HUES48 (cell line): Measurements from ENCODE around the gene CD300H.

Experiments used
- H3K27ac ChIP-seq: one replicate; pipeline ENCODE4 v1.7.0; 2013; ENCODE audit warnings: low read depth, low read length, inconsistent platforms
- H3K27me3 ChIP-seq: 2 replicates; pipeline ENCODE4 v1.6.1; 2013; ENCODE audit warnings: mild to moderate bottlenecking, low read length; ENCODE audit not compliant: control insufficient read depth, insufficient read depth
- H3K36me3 ChIP-seq: 2 replicates; pipeline ENCODE4 v1.6.1; 2013; ENCODE audit warnings: low read length; ENCODE audit not compliant: control insufficient read depth, insufficient read depth
- H3K4me1 ChIP-seq: 2 replicates; pipeline ENCODE4 v1.6.1; 2013; ENCODE audit warnings: mild to moderate bottlenecking, low read length; ENCODE audit not compliant: control insufficient read depth, insufficient read depth
- H3K4me3 ChIP-seq: 2 replicates; pipeline ENCODE4 v1.5.1; 2013; ENCODE audit warnings: mild to moderate bottlenecking, low read depth, low read length
- H3K9ac ChIP-seq: 2 replicates; pipeline ENCODE4 v1.6.1; 2013; ENCODE audit warnings: mild to moderate bottlenecking, low read depth, low read length, moderate library complexity
- H3K9me3 ChIP-seq: 2 replicates; pipeline ENCODE4 v1.6.1; 2013; ENCODE audit warnings: low read length; ENCODE audit not compliant: control insufficient read depth, insufficient read depth

The CD300H gene

GRCh38 chr17:74541176-74542111, 25.9 kb downstream of the CD300H start:
- Histone ChIP-seq H3K4me3 (no peak overlapping the region), H3K36me3 (no peaks in the 10 kb centered on the region), H3K9ac (no peak overlapping the region), H3K4me1 (no peaks in the 10 kb centered on the region), H3K9me3 (no peaks in the 10 kb centered on the region), H3K27me3 (no peaks in the 10 kb centered on the region), H3K27ac (no peak overlapping the region)

- Histone ChIP-seq H3K27me3 (no peaks in the 10 kb centered on the region), H3K27ac (no peak overlapping the region), H3K4me1 (no peaks in the 10 kb centered on the region), H3K9ac (no peak overlapping the region), H3K36me3 (no peaks in the 10 kb centered on the region), H3K9me3 (no peaks in the 10 kb centered on the region), H3K4me3 (no peak overlapping the region)
These were observed 28.0 kb downstream of the CD300H start for GRCh38 chr17:74539281-74539820.

GRCh38 chr17:74536890-74537289, 30.4 kb downstream of the CD300H start:
- Histone ChIP-seq H3K9me3 (no peaks in the 10 kb centered on the region), H3K4me3 (no peak overlapping the region), H3K9ac (no peak overlapping the region), H3K27ac (no peak overlapping the region), H3K4me1 (no peaks in the 10 kb centered on the region), H3K36me3 (no peaks in the 10 kb centered on the region), H3K27me3 (no peaks in the 10 kb centered on the region)

GRCh38 chr17:74532115-74532514, 35.2 kb downstream of the CD300H start:
- Histone ChIP-seq H3K27ac (no peak overlapping the region), H3K4me3 (no peak overlapping the region), H3K36me3 (no peaks in the 10 kb centered on the region), H3K9ac (no peak overlapping the region), H3K27me3 (no peaks in the 10 kb centered on the region; the same call in 1 of the 2 replicates), H3K4me1 (no peaks in the 10 kb centered on the region), H3K9me3 (no peaks in the 10 kb centered on the region)

GRCh38 chr17:74531231-74531761, 36.0 kb downstream of the CD300H start, which contains the start of gene CD300LB:
Gene CD300LB, minus strand, starts transcription at chr17:74531475. Its CDS starts 125 bp downstream, at chr17:74531350.
- Histone ChIP-seq H3K36me3 (no peaks in the 10 kb centered on the region), H3K27ac (no peak within 1 kb of the TSS), H3K9ac (no peak within 1 kb of the TSS), H3K4me3 (no peak within 1 kb of the TSS), H3K9me3 (no peaks in the 10 kb centered on the region), H3K27me3 (no peaks in the 10 kb centered on the region; the same call in 1 of the 2 replicates), H3K4me1 (no peaks in the 10 kb centered on the region)

- no peaks in the 10 kb centered on the region for H3K36me3 ChIP-seq
- H3K9ac ChIP-seq = no peak overlapping the region
- H3K27me3 ChIP-seq = no peaks in the 10 kb centered on the region; the same call in 1 of the 2 replicates
- H3K27ac ChIP-seq = no peak overlapping the region
- no peaks in the 10 kb centered on the region for H3K9me3 ChIP-seq
- H3K4me3 ChIP-seq = no peak overlapping the region
- H3K4me1 ChIP-seq = no peaks in the 10 kb centered on the region
These were observed 36.5 kb downstream of the CD300H start for GRCh38 chr17:74530831-74531150.

- no peaks in the 10 kb centered on the region for H3K9me3 ChIP-seq
- no peaks in the 10 kb centered on the region; the same call in 1 of the 2 replicates for H3K27me3 ChIP-seq
- H3K9ac ChIP-seq = no peak overlapping the region
- H3K4me3 ChIP-seq = no peak overlapping the region
- H3K36me3 ChIP-seq = no peaks in the 10 kb centered on the region
- no peak overlapping the region for H3K27ac ChIP-seq
- no peaks in the 10 kb centered on the region for H3K4me1 ChIP-seq
These were observed 38.1 kb downstream of the CD300H start for GRCh38 chr17:74529243-74529642.

- H3K9ac ChIP-seq = no peak overlapping the region
- no peaks in the 10 kb centered on the region for H3K9me3 ChIP-seq
- no peak overlapping the region for H3K4me3 ChIP-seq
- H3K27me3 ChIP-seq = no peaks in the 10 kb centered on the region; the same call in 1 of the 2 replicates
- H3K4me1 ChIP-seq = no peaks in the 10 kb centered on the region
- H3K36me3 ChIP-seq = no peaks in the 10 kb centered on the region
- H3K27ac ChIP-seq = no peak overlapping the region
These were observed 38.7 kb downstream of the CD300H start for GRCh38 chr17:74528491-74529199.

- H3K27me3 ChIP-seq = no peaks in the 10 kb centered on the region; the same call in 1 of the 2 replicates
- peaks cover 2% of the 10 kb centered on the region; the same call in 1 of the 2 replicates for H3K9me3 ChIP-seq
These were observed 39.6 kb downstream of the CD300H start for GRCh38 chr17:74527756-74528155.

GRCh38 chr17:74527081-74527480, 40.2 kb downstream of the CD300H start:
- H3K27me3 ChIP-seq = no peaks in the 10 kb centered on the region; the same call in 1 of the 2 replicates
- no peak overlapping the region for H3K27ac ChIP-seq
- H3K36me3 ChIP-seq = no peaks in the 10 kb centered on the region
- H3K4me1 ChIP-seq = no peaks in the 10 kb centered on the region
- peaks cover 2% of the 10 kb centered on the region; the same call in 1 of the 2 replicates for H3K9me3 ChIP-seq
- H3K9ac ChIP-seq = no peak overlapping the region
- H3K4me3 ChIP-seq = no peak overlapping the region

More at GRCh38 chr17:74527756-74528155, 39.6 kb downstream of the CD300H start:
- H3K4me1 ChIP-seq = no peaks in the 10 kb centered on the region
- H3K4me3 ChIP-seq = no peak overlapping the region
- no peak overlapping the region for H3K9ac ChIP-seq
- no peak overlapping the region for H3K27ac ChIP-seq
- H3K36me3 ChIP-seq = no peaks in the 10 kb centered on the region
